ENCODE data around the gene GNB1L. TPM values are rescaled to one million over a fixed set of nuclear protein-coding genes. Genes with fewer than 3 reads are reported as not detected.
A peak's percentile ranks its signal among the peaks of the same experiment; 100 is the strongest.

The GNB1L gene
- total RNA-seq, 2 donors from 2014 or later = 13.9 to 20.5 TPM

DNA sequence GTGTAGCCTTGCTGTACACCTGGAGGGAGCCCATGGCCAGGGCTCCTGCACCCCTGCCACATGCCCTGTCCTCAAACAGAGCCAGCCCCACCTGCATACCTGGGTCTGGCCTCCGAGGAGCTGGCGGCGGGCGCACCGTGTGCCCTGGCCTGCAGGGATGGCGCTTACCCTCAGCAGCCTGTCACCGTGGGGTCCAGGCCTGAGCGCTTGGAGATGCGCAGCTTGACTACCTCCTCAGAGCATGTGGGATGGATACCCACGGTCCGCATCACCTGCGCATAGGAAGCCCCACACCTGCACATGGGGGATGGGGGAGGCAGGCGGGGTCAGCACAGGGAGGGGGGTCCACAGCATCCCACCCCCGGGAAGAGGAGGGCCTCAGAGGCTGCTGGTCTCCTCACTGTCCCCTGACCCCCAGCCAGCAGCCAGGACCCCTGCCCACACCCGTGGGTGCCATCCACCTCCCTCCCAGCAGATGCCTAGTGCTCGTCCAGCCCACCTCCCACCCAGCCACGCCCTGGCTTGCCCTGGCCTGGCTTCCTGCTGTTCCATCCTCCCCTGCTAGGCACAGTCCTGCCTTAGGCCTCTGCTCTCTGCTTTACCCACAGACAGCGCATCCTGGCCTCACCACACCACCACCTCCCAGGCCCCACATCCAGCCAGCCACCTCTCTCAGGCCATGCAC, 22.4 kb upstream of the GNB1L start:
- ATAC-seq (replicated peaks in 1 of 2) (no peak), DNase-seq (no peak)
- H3K4me1 Mint-ChIP-seq (ENCODE audit: low read depth) = no peaks in the 10 kb centered on the region
- H3K9me3 Mint-ChIP-seq = no peaks in the 10 kb centered on the region
- H3K27ac Mint-ChIP-seq = no peak overlapping the region
- H3K4me3 Mint-ChIP-seq = no peak overlapping the region
- no peaks in the 10 kb centered on the region for H3K36me3 Mint-ChIP-seq (ENCODE audit: insufficient read depth in 2 of 2)
- no peaks in the 10 kb centered on the region for H3K27me3 Mint-ChIP-seq (ENCODE audit: low read depth)

DNA sequence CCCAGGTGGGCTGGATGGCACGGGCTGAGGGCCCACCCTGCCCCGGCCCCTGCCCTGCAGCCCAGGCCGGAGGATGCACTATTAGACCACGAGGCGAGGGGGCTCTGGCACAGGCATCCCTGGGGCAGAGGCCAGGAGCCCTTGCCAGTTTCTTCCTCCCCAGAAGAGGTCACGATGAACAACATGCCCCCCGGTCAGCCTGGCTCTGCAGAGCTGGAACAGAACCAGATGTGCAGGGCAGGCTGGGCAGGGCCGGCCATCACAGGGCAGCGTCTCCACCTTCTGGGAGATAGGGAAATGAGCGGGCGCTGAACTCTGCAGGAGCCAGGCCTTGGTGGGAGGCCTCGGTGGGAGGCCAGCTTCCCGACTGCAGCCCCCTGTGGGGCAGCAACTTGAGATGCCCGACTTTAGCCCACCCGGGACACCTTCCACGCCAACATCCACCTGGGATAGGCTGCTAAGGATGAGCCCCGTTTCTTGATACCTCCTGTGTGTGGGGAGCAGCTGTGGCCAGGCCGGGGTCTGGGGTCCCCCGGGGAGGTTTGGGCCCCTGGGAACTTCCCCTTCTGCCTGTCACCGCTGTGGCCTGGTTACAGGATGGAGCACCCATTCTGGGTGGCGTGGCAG, 21.8 kb upstream of the GNB1L start:
- Mint-ChIP-seq H3K4me1 (ENCODE audit: low read depth) (no peaks in the 10 kb centered on the region), H3K9me3 (no peaks in the 10 kb centered on the region), H3K27ac (no peak overlapping the region), H3K4me3 (no peak overlapping the region), H3K27me3 (ENCODE audit: low read depth) (no peaks in the 10 kb centered on the region), H3K36me3 (ENCODE audit: insufficient read depth in 2 of 2) (no peaks in the 10 kb centered on the region)
- no peak for ATAC-seq (replicated peaks in 1 of 2)
- no peak for DNase-seq

DNA sequence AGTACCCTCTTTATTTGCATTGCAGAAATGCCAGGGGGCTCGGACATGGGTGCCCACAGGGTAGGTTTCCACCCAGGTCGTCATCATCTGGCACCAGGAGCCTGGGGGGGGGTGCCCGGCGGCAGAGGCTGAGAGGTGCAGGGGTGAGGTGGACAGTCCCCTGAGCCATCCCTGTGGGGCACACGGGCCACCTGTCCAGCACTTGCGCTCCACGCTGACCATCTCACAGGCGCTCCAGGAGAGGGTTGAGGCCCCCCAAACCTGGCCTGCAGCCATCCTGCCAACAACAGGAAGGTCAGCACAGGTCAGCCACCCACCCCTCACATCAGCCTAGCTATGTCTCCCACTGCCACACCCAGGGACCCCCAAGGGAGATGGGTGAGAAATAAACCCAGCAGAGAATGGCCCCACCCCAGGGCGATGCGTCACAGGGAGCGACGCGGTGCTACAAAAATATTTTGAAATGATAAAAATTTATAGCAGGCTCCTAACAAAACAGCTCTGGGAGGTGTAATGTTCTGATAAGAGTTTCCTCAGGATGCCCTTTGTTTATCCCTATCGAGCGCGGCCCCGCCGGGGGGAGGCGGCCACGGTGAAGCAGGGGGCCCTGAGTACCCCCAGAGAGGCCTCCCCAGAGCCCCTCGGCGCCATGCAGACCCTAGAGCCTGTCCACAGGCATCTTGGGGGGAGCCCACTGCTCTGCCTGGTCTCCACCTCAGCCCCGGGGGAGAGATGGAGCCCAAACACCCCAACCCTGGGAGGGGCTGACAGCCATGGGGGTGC, 21.0 kb upstream of the GNB1L start:
- Mint-ChIP-seq H3K27me3 (ENCODE audit: low read depth) (no peaks in the 10 kb centered on the region), H3K9me3 (no peaks in the 10 kb centered on the region), H3K4me1 (ENCODE audit: low read depth) (no peaks in the 10 kb centered on the region), H3K36me3 (ENCODE audit: insufficient read depth in 2 of 2) (no peaks in the 10 kb centered on the region), H3K4me3 (no peak overlapping the region), H3K27ac (no peak overlapping the region)
- no peak for DNase-seq
- no peak for ATAC-seq (replicated peaks in 1 of 2)

DNA sequence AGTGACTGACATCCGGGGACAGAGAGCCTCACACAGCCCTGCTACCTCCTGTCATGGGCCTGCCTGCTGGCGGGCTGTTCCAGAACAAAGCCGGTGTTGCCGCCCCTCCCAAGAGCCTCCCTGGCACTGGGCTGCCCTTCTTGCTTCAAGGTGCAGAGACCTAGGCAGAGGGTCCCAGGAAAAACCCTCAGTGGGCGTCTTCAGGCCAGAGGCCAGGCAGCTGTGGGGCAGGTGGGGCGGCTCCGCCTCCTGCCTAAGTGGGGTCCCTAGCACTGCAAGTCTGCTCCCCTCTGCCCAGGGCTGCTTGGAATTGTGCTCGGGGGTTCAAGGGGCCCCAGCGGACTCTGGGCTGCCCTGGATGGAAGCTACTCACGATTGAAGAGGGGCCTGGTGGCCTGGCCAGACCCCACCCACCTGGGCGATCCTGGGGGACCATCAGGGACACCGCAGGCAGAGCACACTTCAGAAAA, 20.4 kb upstream of the GNB1L start:
- H3K4me1 Mint-ChIP-seq (ENCODE audit: low read depth) = no peaks in the 10 kb centered on the region
- no peaks in the 10 kb centered on the region for H3K27me3 Mint-ChIP-seq (ENCODE audit: low read depth)
- no peaks in the 10 kb centered on the region for H3K9me3 Mint-ChIP-seq
- no peak overlapping the region for H3K4me3 Mint-ChIP-seq
- no peak overlapping the region for H3K27ac Mint-ChIP-seq
- no peak for DNase-seq
- H3K36me3 Mint-ChIP-seq (ENCODE audit: insufficient read depth in 2 of 2) = no peaks in the 10 kb centered on the region
- no peak for ATAC-seq (replicated peaks in 1 of 2)

DNA sequence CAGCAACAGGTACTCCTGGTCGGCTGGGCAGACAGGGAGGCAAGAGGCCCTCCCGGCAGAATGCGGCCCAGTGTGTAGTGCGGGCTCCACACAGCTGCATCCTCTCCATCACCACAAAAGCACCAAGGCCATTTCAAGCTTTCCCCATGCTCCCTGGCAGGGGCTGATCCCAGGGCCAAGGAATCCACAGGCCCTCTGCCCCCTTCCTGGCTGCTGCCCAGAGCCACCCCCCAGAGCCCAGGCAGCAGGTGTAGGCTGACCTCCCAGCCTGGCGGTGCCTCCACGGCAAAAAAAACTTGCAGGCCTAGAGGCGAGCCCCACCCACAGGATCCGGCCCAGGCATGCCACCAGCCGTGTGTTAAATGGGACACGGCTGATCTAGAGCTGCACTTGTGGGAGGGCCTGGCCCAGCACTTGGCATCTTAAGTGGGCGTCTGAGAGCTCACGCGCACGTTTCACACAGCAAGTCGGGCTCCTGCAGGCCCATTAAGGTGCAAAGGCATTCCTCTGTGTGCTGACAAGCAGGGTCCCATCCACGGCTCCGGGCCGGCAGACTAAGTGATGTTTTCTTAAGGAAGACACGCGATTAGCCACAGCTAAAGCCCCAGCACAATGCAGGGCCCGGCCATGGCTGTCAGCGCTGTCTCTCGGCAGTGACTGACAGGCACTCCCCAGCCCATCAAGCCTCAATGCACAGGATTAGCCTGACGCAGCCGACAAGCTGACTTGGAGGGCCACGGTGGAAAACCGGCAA, 19.8 kb upstream of the GNB1L start:
- Mint-ChIP-seq H3K4me1 (ENCODE audit: low read depth) (no peaks in the 10 kb centered on the region), H3K9me3 (no peaks in the 10 kb centered on the region), H3K36me3 (ENCODE audit: insufficient read depth in 2 of 2) (no peaks in the 10 kb centered on the region), H3K4me3 (peak overlapping the region in 1 of 2 donors; percentile 6), H3K27me3 (ENCODE audit: low read depth) (no peaks in the 10 kb centered on the region), H3K27ac (no peak overlapping the region)
- DNase-seq = peak; percentile 28 to 37
- peak; percentile 65 to 69 for ATAC-seq (replicated peaks in 1 of 2)

DNA sequence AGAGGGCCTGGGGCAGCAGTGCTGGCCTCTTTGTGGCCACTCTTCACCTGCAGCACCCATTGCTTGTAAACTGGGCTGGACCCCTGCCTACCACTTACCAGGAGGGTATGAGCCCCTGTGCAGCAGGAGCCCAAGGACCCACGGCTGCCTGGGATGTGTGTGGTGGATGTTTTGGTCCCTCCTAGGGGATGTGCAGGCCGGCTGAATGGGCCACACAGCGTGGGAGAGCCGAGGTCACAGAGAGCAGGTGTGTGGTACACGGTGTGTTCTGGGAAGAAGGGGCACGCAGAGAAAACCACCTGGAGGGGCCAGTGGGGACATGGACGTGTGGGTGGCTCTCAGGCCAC, 19.3 kb upstream of the GNB1L start:
- DNase-seq (no peak), ATAC-seq (replicated peaks in 1 of 2) (peak in 1 of 2 donors; percentile 8)
- H3K4me3 Mint-ChIP-seq = no peak overlapping the region
- H3K27ac Mint-ChIP-seq = no peak overlapping the region
- H3K36me3 Mint-ChIP-seq (ENCODE audit: insufficient read depth in 2 of 2) = no peaks in the 10 kb centered on the region
- H3K4me1 Mint-ChIP-seq (ENCODE audit: low read depth) = no peaks in the 10 kb centered on the region
- no peaks in the 10 kb centered on the region for H3K9me3 Mint-ChIP-seq
- H3K27me3 Mint-ChIP-seq (ENCODE audit: low read depth) = no peaks in the 10 kb centered on the region

DNA sequence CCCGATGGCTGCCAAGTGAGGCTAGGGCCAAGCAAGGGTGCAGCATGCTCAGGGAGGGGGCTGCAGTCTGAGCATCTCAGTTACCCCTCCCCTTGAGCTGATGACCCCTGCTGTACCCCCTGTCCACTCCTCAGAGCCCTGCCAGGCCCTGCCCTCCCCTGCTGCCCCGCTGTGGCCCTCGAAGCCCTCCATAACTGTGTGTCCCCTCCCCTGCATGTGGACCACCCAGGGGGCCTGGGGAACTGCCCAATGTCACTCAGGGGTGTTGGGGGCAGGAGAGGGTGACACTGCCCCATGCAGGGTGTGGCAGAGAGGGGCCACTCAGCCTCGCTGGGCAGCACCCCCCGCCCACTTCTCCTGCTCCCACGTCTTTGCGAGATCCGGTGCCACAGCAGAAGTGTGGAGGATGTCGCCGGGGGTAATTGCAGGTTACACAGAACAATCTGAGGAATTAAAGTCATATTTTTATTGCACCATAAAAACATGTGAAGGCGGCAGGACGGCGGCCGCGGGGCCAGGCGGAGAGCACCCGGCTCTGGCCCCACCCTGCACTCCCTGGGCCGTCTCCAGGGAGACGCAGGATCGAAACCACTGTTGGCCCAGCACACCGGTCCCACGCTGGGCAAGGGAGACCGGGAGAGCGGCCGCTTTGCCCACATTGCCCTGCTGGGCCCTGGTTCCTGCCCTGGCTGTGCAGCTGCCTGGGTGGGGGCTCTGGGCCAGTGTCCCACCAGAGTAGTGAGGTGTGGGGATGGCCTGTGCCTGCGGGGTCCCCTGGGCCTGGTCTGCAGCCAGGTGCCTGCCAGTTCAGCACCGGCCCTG, 18.7 kb upstream of the GNB1L start:
- H3K27ac Mint-ChIP-seq = no peak overlapping the region
- H3K27me3 Mint-ChIP-seq (ENCODE audit: low read depth) = no peaks in the 10 kb centered on the region
- DNase-seq (no peak), ATAC-seq (replicated peaks in 1 of 2) (no peak)
- H3K36me3 Mint-ChIP-seq (ENCODE audit: insufficient read depth in 2 of 2) = no peaks in the 10 kb centered on the region
- H3K4me3 Mint-ChIP-seq = no peak overlapping the region
- H3K9me3 Mint-ChIP-seq = no peaks in the 10 kb centered on the region
- no peaks in the 10 kb centered on the region for H3K4me1 Mint-ChIP-seq (ENCODE audit: low read depth)

DNA sequence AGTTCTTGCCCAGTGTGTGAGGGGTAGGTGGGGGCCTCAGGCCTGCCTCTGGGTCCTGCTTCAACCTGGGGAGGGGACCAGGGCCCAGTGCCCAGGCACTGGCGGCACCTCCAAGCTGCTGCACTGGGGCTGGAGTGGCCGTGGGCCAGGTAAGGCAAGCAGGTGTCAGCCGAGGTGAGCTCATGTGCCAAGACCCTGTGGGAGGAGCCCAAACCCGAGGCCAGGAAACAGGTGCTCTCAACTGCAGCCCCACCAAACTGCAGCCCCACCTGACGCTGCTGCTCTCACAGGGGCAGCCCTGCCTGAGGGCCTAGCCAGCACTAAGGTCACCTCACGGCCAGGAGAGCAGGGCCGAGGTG, 18.1 kb upstream of the GNB1L start:
- Mint-ChIP-seq H3K27me3 (ENCODE audit: low read depth) (no peaks in the 10 kb centered on the region), H3K36me3 (ENCODE audit: insufficient read depth in 2 of 2) (no peaks in the 10 kb centered on the region), H3K9me3 (no peaks in the 10 kb centered on the region), H3K4me1 (ENCODE audit: low read depth) (no peaks in the 10 kb centered on the region), H3K27ac (no peak overlapping the region), H3K4me3 (no peak overlapping the region)
- ATAC-seq (replicated peaks in 1 of 2) (no peak), DNase-seq (no peak)

DNA sequence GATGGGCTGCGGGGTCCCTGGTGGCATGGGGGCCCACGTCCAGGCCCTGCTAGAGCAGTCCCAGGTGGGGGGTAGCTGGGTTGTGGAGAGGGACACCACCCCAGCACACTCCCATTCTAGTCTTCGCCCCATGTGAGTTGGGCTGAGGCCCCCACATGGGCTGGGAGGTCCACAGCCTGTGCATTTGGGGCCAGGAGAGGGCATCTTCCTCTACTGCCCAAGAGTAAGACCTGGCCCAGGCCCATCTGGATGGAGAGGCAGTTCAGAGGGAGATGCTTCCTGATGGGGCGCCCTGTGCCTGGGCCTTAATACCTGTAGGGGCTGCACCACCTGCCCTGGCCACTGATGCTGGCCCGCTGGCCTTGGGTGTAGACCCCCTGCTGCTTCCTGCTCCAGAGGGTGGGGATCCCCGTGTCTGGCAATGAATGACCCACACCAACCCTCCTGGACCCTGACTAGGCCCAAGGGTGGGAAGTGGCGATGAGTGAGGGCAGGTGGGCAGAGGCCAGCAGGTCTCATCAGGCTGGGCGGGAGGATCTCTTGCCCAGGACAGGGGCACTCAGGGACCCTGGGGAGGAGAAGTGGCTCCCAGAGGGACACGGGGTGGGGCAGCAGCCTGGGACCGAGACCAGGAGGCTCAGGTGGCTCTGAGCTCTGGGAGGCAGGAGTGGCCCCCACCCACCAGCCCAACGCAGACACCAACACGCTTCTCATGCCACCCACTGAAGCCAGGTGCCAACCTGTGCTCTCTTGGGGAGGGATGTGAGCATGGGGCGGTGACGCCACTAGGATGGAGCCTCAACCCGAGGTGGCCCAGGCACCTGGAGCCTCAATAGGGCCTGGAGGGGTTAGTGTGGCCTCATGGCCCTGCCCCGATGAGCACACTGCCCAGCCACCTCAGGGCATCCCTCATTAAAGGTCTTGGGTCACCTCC, 17.4 kb upstream of the GNB1L start:
- Mint-ChIP-seq H3K36me3 (ENCODE audit: insufficient read depth in 2 of 2) (no peaks in the 10 kb centered on the region), H3K27me3 (ENCODE audit: low read depth) (no peaks in the 10 kb centered on the region), H3K4me1 (ENCODE audit: low read depth) (no peaks in the 10 kb centered on the region), H3K4me3 (no peak overlapping the region), H3K27ac (no peak overlapping the region), H3K9me3 (no peaks in the 10 kb centered on the region)
- no peak for DNase-seq
- ATAC-seq (replicated peaks in 1 of 2) = no peak

DNA sequence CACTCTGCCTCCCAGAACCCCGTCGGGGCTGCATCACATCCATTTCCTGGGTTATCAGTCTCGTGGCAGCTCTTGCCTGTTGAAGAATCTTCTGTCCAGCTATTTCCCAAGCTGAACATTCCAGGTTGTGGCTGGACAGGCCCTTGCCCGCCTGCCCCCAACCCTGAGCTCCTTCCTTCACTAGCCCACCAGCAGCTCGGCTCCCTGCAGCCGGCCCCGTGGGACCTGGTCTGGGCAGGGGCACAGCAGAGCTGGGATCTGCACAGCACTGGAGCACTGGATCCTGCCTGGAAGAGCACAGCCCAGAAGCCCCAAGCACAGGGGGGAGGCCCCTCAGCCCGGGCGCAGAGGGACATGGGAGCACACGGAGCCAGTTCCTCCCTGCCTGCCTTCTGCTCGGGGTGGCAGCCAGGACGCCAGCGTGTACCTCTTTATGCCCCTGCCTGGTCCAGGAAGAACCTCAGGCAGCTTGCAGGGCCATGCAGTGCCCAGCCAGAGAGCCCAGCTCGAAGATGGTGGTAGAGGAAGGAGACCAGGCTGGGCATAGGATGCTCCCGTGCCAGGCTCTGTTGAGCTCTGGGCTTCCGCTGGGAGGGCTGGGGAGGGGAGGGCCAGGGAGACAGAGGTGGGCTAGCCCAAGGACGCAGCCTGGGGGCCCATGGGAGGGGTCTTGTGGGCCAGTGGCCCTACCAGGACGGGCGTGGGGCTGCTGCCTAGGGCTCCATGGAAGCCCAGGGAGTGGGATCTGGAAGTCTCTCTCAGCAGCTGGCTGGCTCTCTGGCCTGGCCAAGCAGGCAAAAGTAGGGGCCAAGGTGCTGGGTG, 16.6 kb upstream of the GNB1L start:
- Mint-ChIP-seq H3K27me3 (ENCODE audit: low read depth) (no peaks in the 10 kb centered on the region), H3K4me3 (no peak overlapping the region), H3K27ac (no peak overlapping the region), H3K4me1 (ENCODE audit: low read depth) (no peaks in the 10 kb centered on the region), H3K36me3 (ENCODE audit: insufficient read depth in 2 of 2) (no peaks in the 10 kb centered on the region), H3K9me3 (no peaks in the 10 kb centered on the region)
- DNase-seq (no peak), ATAC-seq (replicated peaks in 1 of 2) (no peak)
